ENCODE data around the gene KANK2.
A peak's percentile ranks its signal among the peaks of the same experiment; 100 is the strongest.
"Not testable (repeated sequence)": the region's sequence is repeated elsewhere in the genome, so short reads cannot be mapped to it uniquely, and the experiment has no call there.

The KANK2 gene

DNA sequence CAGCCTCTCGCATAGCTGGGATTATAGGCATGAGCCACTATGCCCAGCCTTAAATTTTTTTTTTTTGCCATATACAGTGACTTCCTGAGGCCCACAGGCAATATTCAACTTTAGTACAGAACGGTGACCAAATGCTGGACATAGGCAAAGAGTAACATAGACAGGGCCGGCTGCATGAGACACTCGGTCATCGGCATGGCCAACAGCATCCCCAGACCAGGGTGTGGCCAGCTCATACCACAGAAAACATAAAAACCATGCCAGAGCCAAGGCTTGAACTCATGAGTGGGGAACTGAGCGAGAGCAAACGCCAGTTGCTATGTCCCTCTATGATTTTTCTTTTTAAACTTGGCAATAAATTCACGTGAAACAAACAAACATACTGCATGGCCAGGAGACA lies 17.0 kb downstream of the KANK2 start:
- no peaks in the 10 kb centered on the region for H3K9me3 Mint-ChIP-seq
- no peaks in the 10 kb centered on the region for H3K36me3 Mint-ChIP-seq
- peaks cover 19% of the 10 kb centered on the region for H3K27me3 Mint-ChIP-seq
- DNase-seq (ENCODE audit: low spot score in 2 of 2) (no peak), ATAC-seq (ENCODE audit: low read depth) (no peak)
- H3K27ac Mint-ChIP-seq: no peak overlapping the region
- peaks cover 9% of the 10 kb centered on the region for H3K4me1 Mint-ChIP-seq
- peak overlapping the region; percentile 66 for H3K4me3 Mint-ChIP-seq

DNA sequence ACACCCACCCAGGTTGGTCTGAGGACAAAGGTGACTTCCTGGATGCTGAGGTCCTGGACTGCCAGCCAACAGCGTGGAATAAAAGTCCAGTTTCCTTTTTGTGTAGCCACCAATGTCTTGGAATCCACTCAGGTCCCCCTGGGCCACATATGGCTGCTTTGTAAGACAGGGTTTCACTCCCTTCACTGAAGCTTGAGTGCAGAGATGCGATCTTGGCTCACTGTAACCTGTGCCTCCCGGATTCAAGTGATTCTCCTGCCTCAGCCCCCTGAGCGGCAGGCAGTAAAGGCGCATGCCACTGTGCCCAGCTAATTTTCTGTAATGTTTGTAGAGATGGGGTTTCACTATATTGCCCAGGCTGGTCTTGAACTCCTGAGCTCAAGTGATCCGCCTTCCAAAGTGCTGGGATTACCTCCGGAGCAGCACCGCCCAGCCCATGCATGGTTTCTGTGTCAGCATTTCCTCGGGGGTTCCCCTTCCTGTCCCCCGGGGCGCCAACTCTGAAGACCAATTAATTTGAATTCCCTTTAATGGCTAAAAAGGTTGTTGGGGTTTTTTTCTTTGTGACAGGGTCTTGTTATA lies 17.5 kb downstream of the KANK2 start:
- Mint-ChIP-seq H3K36me3 (no peaks in the 10 kb centered on the region), H3K27ac (peak overlapping the region; percentile 41), H3K9me3 (no peaks in the 10 kb centered on the region), H3K4me3 (peak overlapping the region; percentile 66), H3K4me1 (peaks cover 9% of the 10 kb centered on the region), H3K27me3 (peaks cover 19% of the 10 kb centered on the region)
- DNase-seq (ENCODE audit: low spot score in 2 of 2) (peak; percentile 57 to 62), ATAC-seq (ENCODE audit: low read depth) (peak; percentile 96)

DNA sequence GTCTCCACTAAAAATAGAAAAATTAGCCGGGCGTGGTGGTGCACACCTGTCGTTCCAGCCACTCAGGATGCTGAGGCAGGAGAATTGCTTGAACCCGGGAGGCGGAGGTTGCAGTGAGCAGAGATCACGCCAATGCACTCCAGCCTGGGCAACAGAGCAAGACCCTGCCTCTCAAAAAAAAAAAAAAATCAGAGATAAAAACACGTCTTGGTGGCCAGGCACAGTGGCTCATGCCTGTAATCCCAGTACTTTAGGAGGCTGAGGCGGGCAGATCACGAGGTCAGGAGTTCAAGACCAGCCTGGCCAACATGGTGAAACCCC lies 18.2 kb downstream of the KANK2 start:
- H3K27me3 Mint-ChIP-seq: peaks cover 17% of the 10 kb centered on the region
- H3K9me3 Mint-ChIP-seq; H3K4me3 Mint-ChIP-seq; ATAC-seq (ENCODE audit: low read depth); H3K36me3 Mint-ChIP-seq; H3K27ac Mint-ChIP-seq; DNase-seq (ENCODE audit: low spot score in 2 of 2); H3K4me1 Mint-ChIP-seq: not testable (repeated sequence)

DNA sequence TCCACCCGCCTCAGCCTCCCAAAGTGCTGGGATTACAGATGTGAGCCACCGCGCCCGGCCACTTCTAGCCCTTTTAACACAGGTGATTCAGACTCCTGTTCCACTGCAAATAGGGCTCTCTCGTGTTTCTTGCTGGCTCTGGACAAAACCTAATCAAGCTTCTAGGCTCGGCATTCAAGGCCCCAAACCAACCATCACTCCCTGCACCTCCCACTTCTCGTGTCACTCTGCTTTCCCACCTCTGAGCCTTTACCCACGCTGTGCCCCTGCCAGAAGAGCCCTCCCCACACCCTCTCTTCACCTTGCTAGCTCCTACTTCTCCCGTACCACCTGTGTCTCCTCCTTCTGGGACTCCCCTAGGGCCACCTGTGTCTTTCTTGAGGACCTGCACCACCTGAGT lies 19.8 kb downstream of the KANK2 start:
- no peak overlapping the region for H3K27ac Mint-ChIP-seq
- no peak for DNase-seq (ENCODE audit: low spot score in 2 of 2)

GRCh38 chr19:11176466-11177193 lies 20.7 kb downstream of the KANK2 start:
- peaks cover 12% of the 10 kb centered on the region for H3K27me3 Mint-ChIP-seq
- no peak for DNase-seq (ENCODE audit: low spot score in 2 of 2)
- no peak overlapping the region for H3K27ac Mint-ChIP-seq
- H3K4me3 Mint-ChIP-seq: no peak overlapping the region
- H3K4me1 Mint-ChIP-seq: peaks cover 9% of the 10 kb centered on the region
- ATAC-seq (ENCODE audit: low read depth): no peak
- H3K36me3 Mint-ChIP-seq: no peaks in the 10 kb centered on the region
- H3K9me3 Mint-ChIP-seq: no peaks in the 10 kb centered on the region

More for the DNA sequence above, 19.8 kb downstream of the KANK2 start:
- Mint-ChIP-seq H3K4me3 (no peak overlapping the region), H3K9me3 (no peaks in the 10 kb centered on the region), H3K4me1 (peaks cover 9% of the 10 kb centered on the region), H3K27me3 (peaks cover 13% of the 10 kb centered on the region), H3K36me3 (no peaks in the 10 kb centered on the region)
- no peak for ATAC-seq (ENCODE audit: low read depth)

DNA sequence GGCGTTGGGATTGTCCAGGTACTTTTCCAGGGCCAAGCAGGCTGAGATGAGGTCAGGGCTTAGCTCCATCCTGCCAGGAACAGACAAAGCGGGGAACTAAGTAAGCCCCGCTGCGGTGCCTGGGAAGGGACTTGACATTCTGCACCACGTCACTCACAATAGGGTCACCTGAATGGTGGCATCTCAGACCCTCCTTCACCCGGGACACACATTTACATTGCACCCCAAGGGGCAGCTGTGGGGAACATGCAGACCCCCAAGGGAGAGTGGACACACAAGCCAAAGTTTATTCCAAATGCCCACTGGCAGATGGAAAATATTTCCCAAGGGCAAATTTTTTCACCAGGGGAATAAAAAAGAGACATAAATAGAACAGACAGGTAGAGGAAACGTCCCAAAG lies 21.4 kb downstream of the KANK2 start:
- no peak overlapping the region for H3K27ac Mint-ChIP-seq
- DNase-seq (ENCODE audit: low spot score in 2 of 2) (no peak), ATAC-seq (ENCODE audit: low read depth) (no peak)
- peaks cover 8% of the 10 kb centered on the region for H3K27me3 Mint-ChIP-seq
- H3K4me1 Mint-ChIP-seq: peaks cover 9% of the 10 kb centered on the region
- no peaks in the 10 kb centered on the region for H3K36me3 Mint-ChIP-seq
- no peaks in the 10 kb centered on the region for H3K9me3 Mint-ChIP-seq
- H3K4me3 Mint-ChIP-seq: no peak overlapping the region

DNA sequence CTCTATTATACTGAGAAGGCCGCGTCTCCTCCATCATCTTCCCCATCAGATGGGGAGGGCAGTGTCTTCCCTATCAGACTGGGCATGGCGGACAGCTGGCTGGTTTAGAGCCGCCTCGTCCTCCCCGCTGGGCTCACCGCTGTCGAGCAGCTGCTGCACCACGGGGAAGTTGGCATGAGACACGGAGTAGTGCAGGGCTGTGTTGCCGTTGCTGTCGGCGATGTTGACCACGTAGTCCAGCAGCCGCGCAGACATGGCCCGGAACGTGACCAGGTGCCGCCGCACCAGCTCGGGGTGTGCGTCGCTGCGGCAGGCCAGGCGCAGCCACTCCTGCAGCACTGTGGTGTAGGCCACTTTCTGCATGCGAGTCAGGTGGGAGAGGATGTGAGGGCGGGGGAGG lies 23.0 kb downstream of the KANK2 start:
- ATAC-seq (ENCODE audit: low read depth) (no peak), DNase-seq (ENCODE audit: low spot score in 2 of 2) (no peak)
- no peaks in the 10 kb centered on the region for H3K4me1 Mint-ChIP-seq
- H3K36me3 Mint-ChIP-seq: no peaks in the 10 kb centered on the region
- no peak overlapping the region for H3K4me3 Mint-ChIP-seq
- no peak overlapping the region for H3K27ac Mint-ChIP-seq
- no peaks in the 10 kb centered on the region for H3K9me3 Mint-ChIP-seq
- peaks cover 13% of the 10 kb centered on the region for H3K27me3 Mint-ChIP-seq

GRCh38 chr19:11173516-11174155 lies 23.7 kb downstream of the KANK2 start:
- Mint-ChIP-seq H3K4me3 (no peak overlapping the region), H3K27me3 (peaks cover 13% of the 10 kb centered on the region), H3K27ac (no peak overlapping the region), H3K4me1 (no peaks in the 10 kb centered on the region), H3K9me3 (no peaks in the 10 kb centered on the region), H3K36me3 (no peaks in the 10 kb centered on the region)
- no peak for DNase-seq (ENCODE audit: low spot score in 2 of 2)
- ATAC-seq (ENCODE audit: low read depth): no peak

DNA sequence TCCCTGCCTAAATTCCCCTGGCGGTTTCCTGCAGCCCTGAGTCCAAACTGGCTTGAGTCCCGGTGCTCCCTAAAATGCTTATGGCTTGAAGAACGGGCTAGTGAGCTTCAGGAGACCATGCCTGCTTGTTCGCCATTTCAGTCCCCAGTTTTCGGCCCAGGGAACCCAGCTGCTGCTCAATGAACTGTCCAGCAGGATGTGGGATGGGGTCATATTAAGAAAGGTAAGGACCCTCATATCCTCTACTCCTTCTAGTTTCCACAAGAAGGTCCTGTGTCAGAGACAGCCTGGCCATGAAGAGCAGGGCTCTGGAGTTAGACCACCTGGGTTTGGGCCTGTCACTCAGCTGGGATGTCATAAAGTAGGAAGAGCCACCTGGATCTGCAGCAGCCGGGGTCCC lies 24.8 kb downstream of the KANK2 start:
- no peak overlapping the region for H3K27ac Mint-ChIP-seq
- ATAC-seq (ENCODE audit: low read depth) (no peak), DNase-seq (ENCODE audit: low spot score in 2 of 2) (no peak)
- H3K36me3 Mint-ChIP-seq: no peaks in the 10 kb centered on the region
- H3K4me1 Mint-ChIP-seq: no peaks in the 10 kb centered on the region
- H3K9me3 Mint-ChIP-seq: no peaks in the 10 kb centered on the region
- no peak overlapping the region for H3K4me3 Mint-ChIP-seq
- peaks cover 12% of the 10 kb centered on the region for H3K27me3 Mint-ChIP-seq

DNA sequence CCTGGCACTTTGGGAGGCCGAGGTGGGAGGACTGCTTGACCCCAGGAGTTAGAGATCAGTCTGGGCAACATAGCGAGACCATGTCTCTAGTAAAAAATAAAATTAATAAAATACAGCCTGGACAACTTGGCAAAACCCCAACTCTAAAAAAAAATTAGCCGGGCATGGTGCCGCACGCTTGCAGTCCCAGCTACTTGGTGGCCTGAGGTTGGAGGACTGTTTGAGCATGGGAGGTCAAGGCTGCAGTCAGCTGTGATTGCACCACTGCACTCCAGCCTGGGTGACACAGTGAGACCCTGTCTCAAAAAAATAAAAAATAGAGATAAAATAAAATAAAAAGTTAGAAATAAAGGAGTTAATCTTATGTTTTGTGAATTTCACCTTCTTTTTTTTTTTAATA lies 26.2 kb downstream of the KANK2 start:
- ATAC-seq (ENCODE audit: low read depth) (no peak), DNase-seq (ENCODE audit: low spot score in 2 of 2) (no peak)
- H3K27me3 Mint-ChIP-seq: peaks cover 13% of the 10 kb centered on the region
- H3K4me1 Mint-ChIP-seq: no peaks in the 10 kb centered on the region
- no peaks in the 10 kb centered on the region for H3K36me3 Mint-ChIP-seq
- no peak overlapping the region for H3K27ac Mint-ChIP-seq
- H3K4me3 Mint-ChIP-seq: no peak overlapping the region
- H3K9me3 Mint-ChIP-seq: no peaks in the 10 kb centered on the region

DNA sequence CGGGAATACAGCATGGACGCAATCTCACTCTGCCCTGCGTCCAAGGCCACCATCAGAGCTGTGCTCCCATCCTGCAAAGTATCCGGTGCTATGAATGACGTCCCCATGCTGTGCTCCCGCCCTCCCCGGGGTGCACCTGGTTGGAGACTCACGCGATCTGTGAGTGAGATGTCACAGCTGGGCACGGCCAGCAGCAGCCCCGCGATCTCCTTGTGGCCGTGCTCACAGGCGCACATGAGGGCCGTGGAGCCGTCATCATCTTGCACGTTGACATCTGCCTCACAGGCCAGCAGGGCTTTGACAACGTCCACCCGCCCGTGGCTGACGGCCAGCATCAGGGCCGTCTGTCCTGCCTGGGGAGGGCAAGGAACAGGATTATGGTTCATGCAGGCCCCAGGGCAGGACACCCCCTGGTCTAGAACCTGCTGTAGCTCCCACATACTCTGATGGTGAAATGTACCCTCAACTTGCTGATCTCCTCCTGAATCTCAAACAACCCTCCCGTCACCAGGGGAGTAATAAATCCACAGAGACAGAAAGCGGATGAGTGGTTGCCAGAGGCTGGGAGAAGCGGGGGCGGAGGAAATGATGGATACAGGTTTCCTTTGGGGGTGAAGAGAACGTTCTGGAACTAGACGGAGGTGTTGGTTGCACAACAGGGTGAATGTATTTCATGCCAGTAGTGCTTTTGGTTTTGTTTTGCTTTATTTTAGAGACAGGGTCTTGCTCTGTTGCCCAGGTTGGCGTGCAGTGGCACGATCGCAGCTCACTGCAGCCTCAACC lies 27.3 kb downstream of the KANK2 start:
- Mint-ChIP-seq H3K27ac (no peak overlapping the region), H3K4me3 (no peak overlapping the region), H3K4me1 (no peaks in the 10 kb centered on the region), H3K9me3 (no peaks in the 10 kb centered on the region), H3K36me3 (no peaks in the 10 kb centered on the region), H3K27me3 (peaks cover 13% of the 10 kb centered on the region)
- ATAC-seq (ENCODE audit: low read depth) (no peak), DNase-seq (ENCODE audit: low spot score in 2 of 2) (no peak)

DNA sequence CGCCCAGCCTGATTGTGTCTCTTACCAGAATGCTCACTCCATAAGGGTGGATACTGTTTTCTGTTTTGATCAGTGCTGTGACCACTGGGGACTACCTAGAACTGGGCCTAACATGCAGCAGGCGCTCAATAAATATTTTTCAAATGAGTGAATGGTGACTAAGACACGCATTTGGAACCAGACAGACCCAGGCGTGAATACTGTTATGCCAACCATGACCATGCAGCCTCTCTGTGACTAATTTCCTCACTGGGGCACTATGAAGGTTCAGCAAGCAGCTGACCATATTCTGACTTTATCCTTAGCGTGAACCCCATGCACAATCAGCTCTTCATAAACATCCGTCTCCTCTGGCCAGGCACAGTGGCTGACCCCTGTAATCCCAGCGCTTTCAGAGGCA lies 28.8 kb downstream of the KANK2 start:
- H3K27me3 Mint-ChIP-seq: peaks cover 13% of the 10 kb centered on the region
- no peaks in the 10 kb centered on the region for H3K4me1 Mint-ChIP-seq
- no peak overlapping the region for H3K4me3 Mint-ChIP-seq
- DNase-seq (ENCODE audit: low spot score in 2 of 2) (no peak), ATAC-seq (ENCODE audit: low read depth) (no peak)
- no peaks in the 10 kb centered on the region for H3K36me3 Mint-ChIP-seq
- no peaks in the 10 kb centered on the region for H3K9me3 Mint-ChIP-seq
- H3K27ac Mint-ChIP-seq: no peak overlapping the region

DNA sequence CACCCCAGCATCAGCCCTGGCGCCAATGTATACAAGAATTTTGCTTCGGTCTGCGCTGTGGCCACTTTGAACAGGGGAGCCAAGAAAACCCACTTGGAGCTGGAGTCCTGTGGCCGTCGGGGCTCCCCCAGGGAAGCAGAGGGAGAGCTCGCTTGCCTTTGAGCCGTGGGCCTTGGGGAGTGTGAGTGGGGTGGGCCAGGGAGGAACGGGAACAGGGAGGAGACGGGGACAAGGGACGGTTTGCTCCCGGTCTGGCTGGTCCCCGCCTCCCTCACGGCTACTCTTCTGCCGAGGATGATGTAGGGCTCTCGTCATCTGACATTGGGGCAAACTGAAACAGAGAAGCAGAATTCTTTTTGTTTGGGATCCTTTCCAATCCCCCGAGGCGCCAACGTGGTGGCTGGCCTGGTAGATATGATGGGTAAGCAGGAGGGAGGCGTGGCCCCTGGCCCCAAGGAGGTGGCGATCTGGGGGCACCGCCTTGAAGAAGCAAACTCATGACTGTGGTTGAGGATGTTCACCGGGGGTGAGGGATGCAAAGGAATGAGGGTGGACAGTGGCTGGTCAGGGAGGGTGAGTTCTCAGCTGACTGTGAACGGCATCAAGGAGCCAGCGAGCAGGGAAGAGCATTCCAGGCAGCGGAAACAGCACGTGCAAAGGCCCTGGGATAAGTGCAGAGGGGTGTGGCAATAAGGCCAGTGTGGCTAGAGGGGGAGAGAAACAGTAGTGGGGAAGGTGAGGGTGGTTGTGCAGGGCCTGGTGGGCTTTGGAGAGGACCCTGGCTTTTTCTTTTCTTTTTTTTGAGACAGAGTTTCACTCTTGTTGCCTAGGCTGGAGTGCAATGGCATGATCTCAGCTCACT lies 30.8 kb downstream of the KANK2 start:
- H3K36me3 Mint-ChIP-seq: no peaks in the 10 kb centered on the region
- H3K4me1 Mint-ChIP-seq: no peaks in the 10 kb centered on the region
- ATAC-seq (ENCODE audit: low read depth): no peak
- peaks cover 13% of the 10 kb centered on the region for H3K27me3 Mint-ChIP-seq
- no peaks in the 10 kb centered on the region for H3K9me3 Mint-ChIP-seq
- DNase-seq (ENCODE audit: low spot score in 2 of 2): no peak
- H3K27ac Mint-ChIP-seq: no peak overlapping the region
- no peak overlapping the region for H3K4me3 Mint-ChIP-seq

Data from memory B cell (primary cell).